ENCODE results near the gene SNX9.

- TF ChIP-seq PKNOX1 (IDR thresholded peaks at IDR 0.05) = no peak
- no peak for TF ChIP-seq FOXM1 (IDR thresholded peaks at IDR 0.05; ENCODE audit: low read depth, low read length)
- TF ChIP-seq POLR2AphosphoS5 (IDR thresholded peaks at IDR 0.05; ENCODE audit: low read length) = no peak
- TF ChIP-seq CTCF (IDR thresholded peaks at IDR 0.05 in 2 of 3, conservative IDR thresholded peaks at IDR 0.05 in 1 of 3; ENCODE audit: control insufficient read depth in 2 of 3, extremely low read depth in 1 of 3, insufficient read depth in 1 of 3, low read depth in 3 of 3, low read length in 3 of 3) = no peak
- no peak for TF ChIP-seq CREM (IDR thresholded peaks at IDR 0.05; ENCODE audit: low read depth)
- TF ChIP-seq ETV6 (conservative IDR thresholded peaks at IDR 0.05 in 1 of 2, IDR thresholded peaks at IDR 0.05 in 1 of 2; ENCODE audit: borderline replicate concordance in 1 of 2, low read depth in 1 of 2) = no peak
- no peak for TF ChIP-seq JUNB (IDR thresholded peaks at IDR 0.05)
These were observed 37.4 kb upstream of the SNX9 start for GRCh38 chr6:157785636-157786035.
